Measurements from ENCODE around the gene TNFSF9.
"Not testable (repeated sequence)": the region's sequence is repeated elsewhere in the genome, so short reads cannot be mapped to it uniquely, and the experiment has no call there.

The TNFSF9 gene

GRCh38 chr19:6571167-6571566, 40.3 kb downstream of the TNFSF9 start:
- no peak for DNase-seq (ENCODE audit: extremely low read depth in 1 of 2, low read depth in 1 of 2)

DNA sequence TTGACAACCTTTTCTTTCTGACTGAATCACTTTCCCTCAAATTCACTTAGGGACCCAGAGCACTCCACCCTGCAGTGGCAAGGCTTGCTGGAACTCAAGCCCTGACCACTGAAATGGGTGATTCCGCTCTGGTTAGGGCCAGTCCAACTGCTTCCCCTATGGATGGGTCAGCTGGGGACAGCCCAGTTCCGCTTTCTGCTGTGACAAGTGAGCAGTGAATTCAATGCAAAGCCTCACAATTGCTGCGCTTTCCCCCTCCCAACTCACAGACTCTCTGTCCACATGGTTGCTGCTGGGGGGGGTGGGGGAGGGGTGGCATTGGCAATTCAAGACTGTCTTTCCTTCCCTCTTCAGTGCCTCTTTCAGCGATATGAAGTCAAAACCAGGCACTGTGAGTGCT, 41.4 kb downstream of the TNFSF9 start:
- DNase-seq (ENCODE audit: extremely low read depth in 1 of 2, low read depth in 1 of 2): no peak

- no peak for DNase-seq (ENCODE audit: extremely low read depth in 1 of 2, low read depth in 1 of 2)
Observed at GRCh38 chr19:6573350-6573749, 42.5 kb downstream of the TNFSF9 start.

GRCh38 chr19:6576869-6577475, 46.1 kb downstream of the TNFSF9 start:
- DNase-seq (ENCODE audit: extremely low read depth in 1 of 2, low read depth in 1 of 2): no peak

GRCh38 chr19:6577476-6578125, 46.8 kb downstream of the TNFSF9 start:
- DNase-seq (ENCODE audit: extremely low read depth in 1 of 2, low read depth in 1 of 2): no peak

DNA sequence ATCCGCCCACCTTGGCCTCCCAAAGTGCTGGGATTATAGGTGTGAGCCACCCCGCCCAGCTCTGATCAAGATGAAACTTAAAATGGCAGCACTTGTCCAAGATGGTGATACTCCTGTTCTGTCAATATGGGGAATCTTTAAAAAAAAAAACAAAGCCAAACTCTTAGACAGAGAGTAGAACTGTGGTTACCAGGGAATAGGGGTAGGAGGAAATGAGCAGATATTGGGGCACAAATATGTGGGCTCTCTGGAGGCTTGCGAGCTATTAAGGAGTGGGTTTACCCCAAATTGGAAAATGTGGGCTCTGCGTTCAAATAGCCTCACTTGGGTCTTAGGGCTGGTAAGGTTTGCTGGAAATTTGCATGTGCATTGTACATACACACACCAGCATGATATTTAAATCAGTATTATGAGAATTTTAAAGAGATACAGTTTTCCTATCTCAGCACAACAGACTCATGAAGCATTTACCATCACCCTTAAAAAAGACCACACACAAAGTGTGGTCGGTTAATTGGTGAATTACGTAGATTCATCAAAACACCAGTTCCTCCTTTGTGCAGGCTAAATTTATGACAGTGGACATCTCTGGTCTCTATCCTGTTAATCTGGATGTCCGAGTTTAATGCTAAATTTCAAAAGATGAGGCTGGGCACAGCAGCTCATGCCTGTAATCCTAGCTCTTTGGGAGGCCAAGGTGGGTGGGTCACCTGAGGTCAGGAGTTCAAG, 48.8 kb downstream of the TNFSF9 start:
- DNase-seq (ENCODE audit: extremely low read depth in 1 of 2, low read depth in 1 of 2): no peak

- no peak for DNase-seq (ENCODE audit: extremely low read depth in 1 of 2, low read depth in 1 of 2)
Observed at GRCh38 chr19:6580313-6580712, 49.5 kb downstream of the TNFSF9 start.

- not testable (repeated sequence) for DNase-seq (ENCODE audit: extremely low read depth in 1 of 2, low read depth in 1 of 2)
Observed at GRCh38 chr19:6582515-6583484, 52.0 kb downstream of the TNFSF9 start.
